GM19035 (cell line): ENCODE results near the gene NKX2-3.

Source experiments
- ATAC-seq: cut with Tn5 transposase; IDR thresholded peaks from one replicate; pipeline ENCODE4 v1.9.1; 2021; ENCODE audit not compliant: unreplicated experiment

Gene NKX2-3

DNA sequence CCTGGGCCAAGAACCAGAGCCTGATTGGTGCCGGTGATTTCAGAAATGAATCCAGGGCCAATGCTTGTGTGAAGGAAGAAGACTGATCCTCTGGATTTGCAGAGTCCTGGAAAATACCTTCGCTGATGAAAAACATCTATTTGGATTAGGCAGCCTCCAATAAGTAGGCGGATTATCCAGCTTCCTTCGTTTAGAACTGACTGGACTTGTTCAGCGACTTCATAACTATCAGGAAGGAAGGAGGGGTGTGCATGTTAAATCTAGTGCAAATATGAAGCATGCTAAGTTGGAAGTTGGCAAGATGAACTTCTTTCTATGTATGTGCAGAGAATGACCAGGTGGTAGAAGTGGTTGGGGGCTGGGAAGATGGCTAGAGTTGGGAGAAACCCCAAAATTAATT, 41.0 kb downstream of the NKX2-3 start:
- no peak for ATAC-seq

DNA sequence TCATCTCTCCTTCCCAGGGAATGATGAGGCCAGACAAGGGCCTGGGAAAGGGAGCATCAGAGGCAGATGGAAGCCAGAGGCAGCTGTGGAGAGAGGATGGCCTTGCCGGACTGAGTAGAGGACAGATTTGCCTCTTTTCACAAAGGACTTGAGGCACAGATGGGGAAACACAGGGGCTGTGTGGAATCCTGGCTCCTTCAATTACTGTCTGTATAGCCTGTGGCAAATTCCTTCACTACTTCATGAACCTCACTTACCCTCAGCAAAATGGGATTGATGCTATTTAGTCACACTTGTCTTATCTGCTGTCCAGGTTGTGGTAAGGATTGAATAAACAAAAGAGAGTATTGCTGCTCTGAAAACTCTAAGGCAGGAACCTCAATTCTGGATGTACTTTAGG, 47.2 kb downstream of the NKX2-3 start:
- ATAC-seq: no peak

DNA sequence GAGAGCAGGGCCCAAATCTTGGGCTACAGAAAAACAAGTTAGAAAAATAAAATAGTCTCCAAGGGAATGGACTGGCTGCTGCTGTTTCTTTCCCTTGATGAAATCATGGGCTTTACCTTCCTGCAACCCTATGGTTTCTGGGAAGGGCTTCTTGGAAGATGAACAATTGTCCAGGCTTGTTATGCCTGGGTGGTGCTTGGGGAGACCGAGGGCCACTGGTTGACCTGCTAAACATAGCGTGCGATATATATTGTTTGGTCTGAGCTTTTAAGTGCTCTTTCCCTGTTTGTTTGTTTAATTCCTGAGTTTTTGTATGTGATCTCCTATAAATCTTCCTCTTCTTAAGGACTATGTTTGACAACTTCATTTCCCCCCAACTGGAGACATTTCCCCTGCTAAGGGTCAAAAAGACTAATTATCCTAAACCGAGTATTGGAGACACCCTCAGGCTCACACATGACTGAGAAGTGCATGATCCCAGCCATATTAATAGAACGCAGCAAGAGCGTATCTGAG, 49.6 kb downstream of the NKX2-3 start:
- ATAC-seq: no peak

DNA sequence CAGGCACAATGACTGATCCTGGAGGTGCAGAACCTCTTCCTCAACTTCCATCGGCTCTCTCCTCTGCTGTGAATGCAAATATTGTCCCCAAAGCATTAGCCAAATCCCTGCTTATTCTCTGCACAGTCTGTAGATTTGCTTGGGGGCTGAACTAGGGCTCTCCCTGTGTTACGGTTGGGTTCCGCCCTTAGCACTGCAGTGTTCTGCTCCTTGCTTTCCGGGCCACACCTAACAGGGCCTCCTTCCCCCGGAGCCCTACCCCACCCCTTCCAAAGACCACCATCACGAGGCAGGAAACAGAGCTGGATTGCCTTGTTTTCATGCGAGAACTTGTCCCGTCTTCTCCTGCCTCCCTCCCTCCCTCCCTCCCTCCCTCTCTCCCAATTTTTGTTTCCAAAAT, 50.9 kb downstream of the NKX2-3 start:
- no peak for ATAC-seq
